GM12878 (cell line): ENCODE results near the gene GCFC2. TPM values are rescaled to one million over a fixed set of nuclear protein-coding genes. Genes with fewer than 3 reads are reported as not detected.

Source experiments
- ATF7 ChIP-seq: fragments of 450-650 bp; IDR thresholded peaks from 2 replicates; pipeline ENCODE4 v1.6.1; 2016; ENCODE audit warnings: low read depth, mild to moderate bottlenecking
- CEBPB ChIP-seq, 2 experiments: fragments of 150-350 bp in 1 of 2; IDR thresholded peaks; 2 replicates each; pipeline ENCODE4 v1.6.1; 2012 to 2014; ENCODE audit warnings: low read depth in 2 of 2, low read length in 2 of 2, borderline replicate concordance in 1 of 2, inconsistent platforms in 1 of 2
- CEBPZ ChIP-seq: fragments of 150-350 bp; IDR thresholded peaks from 2 replicates; pipeline ENCODE4 v1.6.1; 2016; ENCODE audit warnings: low read depth, low read length
- CHD1 ChIP-seq: IDR thresholded peaks from 2 replicates; pipeline ENCODE4 v1.6.1; 2012; ENCODE audit warnings: low read depth, low read length, improper control_type of control experiment
- ELK1 ChIP-seq: IDR thresholded peaks from 2 replicates; pipeline ENCODE4 v1.6.1; 2012; ENCODE audit warnings: low read depth, low read length, improper control_type of control experiment
- FOXM1 ChIP-seq: IDR thresholded peaks from 2 replicates; pipeline ENCODE4 v1.6.1; 2012; ENCODE audit warnings: low read depth, mild to moderate bottlenecking, inconsistent platforms, low read length, moderate library complexity
- GATAD2B ChIP-seq: fragments of 450-650 bp; conservative IDR thresholded peaks from 2 replicates; pipeline ENCODE4 v1.6.1; 2017; ENCODE audit warnings: low read depth, mild to moderate bottlenecking, moderate library complexity
- HDAC2 ChIP-seq: fragments of 200-600 bp; sonication (generic); IDR thresholded peaks from 2 replicates; pipeline ENCODE4 v1.6.1; 2017
- IKZF2 ChIP-seq, 2 experiments: fragments of 450-650 bp; IDR thresholded peaks; 2 replicates each; pipeline ENCODE4 v1.6.1; 2017; ENCODE audit warnings: mild to moderate bottlenecking in 2 of 2, moderate library complexity in 2 of 2
- KLF5 ChIP-seq: fragments of 450-650 bp; IDR thresholded peaks from 2 replicates; pipeline ENCODE4 v1.6.1; 2014; ENCODE audit warnings: mild to moderate bottlenecking; ENCODE audit not compliant: partially characterized antibody
- MTA3 ChIP-seq: IDR thresholded peaks from 2 replicates; pipeline ENCODE4 v1.6.1; 2012; ENCODE audit warnings: low read length, inconsistent platforms, borderline replicate concordance
- NFXL1 ChIP-seq: fragments of 450-650 bp; IDR thresholded peaks from 2 replicates; pipeline ENCODE4 v1.6.1; 2017; ENCODE audit warnings: antibody characterized with exemption, mild to moderate bottlenecking, borderline replicate concordance
- PAX5 ChIP-seq: IDR thresholded peaks from 2 replicates; pipeline ENCODE4 v1.6.1; 2011; ENCODE audit warnings: low read depth, low read length, borderline replicate concordance
- PML ChIP-seq: IDR thresholded peaks from 2 replicates; pipeline ENCODE4 v1.6.1; 2012; ENCODE audit warnings: low read length, inconsistent platforms
- RCOR1 ChIP-seq: conservative IDR thresholded peaks from 2 replicates; pipeline ENCODE4 v1.6.1; 2012; ENCODE audit warnings: low read depth, low read length, improper control_type of control experiment
- SIX5 ChIP-seq: IDR thresholded peaks from 2 replicates; pipeline ENCODE4 v1.6.1; 2011; ENCODE audit warnings: mild to moderate bottlenecking, low read depth, low read length, moderate library complexity; ENCODE audit not compliant: severe bottlenecking
- SMAD5 ChIP-seq: IDR thresholded peaks from 2 replicates; pipeline ENCODE4 v1.6.1; 2016; ENCODE audit warnings: antibody characterized with exemption, low read depth
- SPI1 ChIP-seq: IDR thresholded peaks from 2 replicates; pipeline ENCODE4 v1.6.1; 2011; ENCODE audit warnings: low read depth, mild to moderate bottlenecking, low read length, moderate library complexity, borderline replicate concordance; ENCODE audit not compliant: insufficient read depth
- USF2 ChIP-seq: IDR thresholded peaks from 2 replicates; pipeline ENCODE4 v1.6.1; 2011; ENCODE audit warnings: low read depth, low read length, improper control_type of control experiment, borderline replicate concordance
- ZNF384 ChIP-seq: IDR thresholded peaks from 2 replicates; pipeline ENCODE4 v1.6.1; 2012; ENCODE audit warnings: low read depth, mild to moderate bottlenecking, low read length, improper control_type of control experiment, borderline replicate concordance
- polyA plus RNA-seq, 11 experiments: library from polyadenylated mRNA; depleted of rRNA in 4 of 11; unstranded in 6 of 11; stranded (reverse) in 5 of 11; fragments of >200 nt; fragmentation: Nextera tagmentation in 4 of 11; fragmentation: Illumina TruSeq in 1 of 11; extraction: Ambion mirVana in 4 of 11; extraction: Trizol in 1 of 11; gene quantifications; 1 replicate in 1 of 11; 2 replicates in 10 of 11; pipeline versions ENCODE4 v1.2.1 to v1.2.3, GENCODE V29; 2011 to 2016; ENCODE audit warnings: inconsistent platforms in 2 of 11, missing spikeins in 2 of 11, low read depth in 1 of 11
- total RNA-seq, 4 experiments: library from RNA; depleted of rRNA in 3 of 4; stranded (reverse); fragments of >200 nt in 3 of 4; fragmentation: Illumina TruSeq in 1 of 4; extraction: Trizol in 1 of 4; gene quantifications; 2 replicates each; pipeline versions ENCODE4 v1.2.1 to v1.2.3, GENCODE V29; 2013 to 2021
- TF ChIP-seq, protein P1 (sequence below): IDR thresholded peaks from 2 replicates; pipeline ENCODE4 v1.6.1; 2012; ENCODE audit warnings: low read length, inconsistent platforms
- TF ChIP-seq, protein P2 (sequence below): fragments of 450-650 bp; IDR thresholded peaks from 2 replicates; pipeline ENCODE4 v1.6.1; 2016; ENCODE audit warnings: mild to moderate bottlenecking

The GCFC2 gene
- total and polyA plus RNA-seq, 10 of the 15 experiments (the other 5 are each of a cell fraction or from before 2014, with no cell fraction given): 15.5 to 36.5 (median 27.4) TPM

DNA sequence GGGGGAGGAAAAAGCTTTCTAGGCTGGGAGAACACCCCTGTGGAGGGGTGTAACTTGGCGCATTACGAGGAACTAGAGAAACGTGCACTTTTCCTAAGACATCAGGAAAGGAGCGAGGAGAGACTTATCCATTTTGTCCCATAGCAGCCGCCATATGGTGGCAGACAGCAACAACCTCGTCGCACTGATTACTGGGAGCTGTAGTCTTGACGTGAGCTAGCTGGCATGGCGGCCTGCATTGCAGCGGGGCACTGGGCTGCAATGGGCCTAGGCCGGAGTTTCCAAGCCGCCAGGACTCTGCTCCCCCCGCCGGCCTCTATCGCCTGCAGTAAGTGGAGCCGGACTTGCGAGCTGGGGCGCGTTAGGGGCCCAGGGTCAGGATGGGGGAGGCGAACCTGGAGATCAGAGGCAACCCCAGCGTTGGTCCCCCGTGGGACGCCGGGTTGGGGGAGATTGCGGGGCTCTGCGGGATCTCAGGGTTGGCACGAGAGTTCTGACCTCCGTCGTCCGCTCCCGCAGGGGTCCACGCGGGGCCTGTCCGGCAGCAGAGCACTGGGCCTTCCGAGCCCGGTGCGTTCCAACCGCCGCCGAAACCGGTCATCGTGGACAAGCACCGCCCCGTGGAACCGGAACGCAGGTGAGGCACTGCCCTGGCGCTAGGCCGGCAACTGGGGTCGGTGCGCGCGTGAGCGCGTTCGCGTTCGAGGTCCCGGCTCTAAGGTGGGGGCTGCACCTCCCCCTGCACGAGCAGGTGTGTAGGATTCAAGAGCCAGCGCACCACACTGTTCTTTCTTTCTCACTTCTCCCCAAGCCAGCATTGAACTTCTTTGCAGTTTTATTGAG, 63.9 kb downstream of the GCFC2 start, which contains the start of gene MRPL19 (continued):
- TF ChIP-seq, protein P1, sequence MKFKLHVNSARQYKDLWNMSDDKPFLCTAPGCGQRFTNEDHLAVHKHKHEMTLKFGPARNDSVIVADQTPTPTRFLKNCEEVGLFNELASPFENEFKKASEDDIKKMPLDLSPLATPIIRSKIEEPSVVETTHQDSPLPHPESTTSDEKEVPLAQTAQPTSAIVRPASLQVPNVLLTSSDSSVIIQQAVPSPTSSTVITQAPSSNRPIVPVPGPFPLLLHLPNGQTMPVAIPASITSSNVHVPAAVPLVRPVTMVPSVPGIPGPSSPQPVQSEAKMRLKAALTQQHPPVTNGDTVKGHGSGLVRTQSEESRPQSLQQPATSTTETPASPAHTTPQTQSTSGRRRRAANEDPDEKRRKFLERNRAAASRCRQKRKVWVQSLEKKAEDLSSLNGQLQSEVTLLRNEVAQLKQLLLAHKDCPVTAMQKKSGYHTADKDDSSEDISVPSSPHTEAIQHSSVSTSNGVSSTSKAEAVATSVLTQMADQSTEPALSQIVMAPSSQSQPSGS: no peak
- TF ChIP-seq PAX5: 0 out of 2 replicates have a peak, but pooled peaks have one; percentile 12
- no peak for TF ChIP-seq RCOR1
- no peak for TF ChIP-seq CEBPB (IDR thresholded peaks at IDR 0.05; ENCODE audit: borderline replicate concordance in 1 of 2, low read depth in 2 of 2, low read length in 2 of 2)
- no peak for TF ChIP-seq PML
- no peak for TF ChIP-seq CHD1
- no peak for TF ChIP-seq ZNF384
- no peak for TF ChIP-seq KLF5
- 0 out of 2 replicates have a peak, but pooled peaks have one; percentile 36 for TF ChIP-seq ELK1
- TF ChIP-seq HDAC2: no peak
- no peak for TF ChIP-seq FOXM1
- TF ChIP-seq SIX5: peak; percentile 94
- TF ChIP-seq CEBPZ: no peak
- peak; percentile 21 to 32; a peak in 2 of 4 replicates for TF ChIP-seq IKZF2 (IDR thresholded peaks at IDR 0.05)
- peak; percentile 80 for TF ChIP-seq GATAD2B
- no peak for TF ChIP-seq USF2
- TF ChIP-seq NFXL1: no peak
- TF ChIP-seq, protein P2, sequence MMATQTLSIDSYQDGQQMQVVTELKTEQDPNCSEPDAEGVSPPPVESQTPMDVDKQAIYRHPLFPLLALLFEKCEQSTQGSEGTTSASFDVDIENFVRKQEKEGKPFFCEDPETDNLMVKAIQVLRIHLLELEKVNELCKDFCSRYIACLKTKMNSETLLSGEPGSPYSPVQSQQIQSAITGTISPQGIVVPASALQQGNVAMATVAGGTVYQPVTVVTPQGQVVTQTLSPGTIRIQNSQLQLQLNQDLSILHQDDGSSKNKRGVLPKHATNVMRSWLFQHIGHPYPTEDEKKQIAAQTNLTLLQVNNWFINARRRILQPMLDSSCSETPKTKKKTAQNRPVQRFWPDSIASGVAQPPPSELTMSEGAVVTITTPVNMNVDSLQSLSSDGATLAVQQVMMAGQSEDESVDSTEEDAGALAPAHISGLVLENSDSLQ: peak; percentile 36; the same call in 1 of the 2 replicates
- peak; percentile 33; the same call in 1 of the 2 replicates for TF ChIP-seq SPI1
- TF ChIP-seq MTA3: no peak
- no peak for TF ChIP-seq ATF7
- peak; percentile 64; the same call in 1 of the 2 replicates for TF ChIP-seq SMAD5
